Activated CD8-positive, alpha-beta T cell treated with anti-CD3 and anti-CD28 coated beads for 36 hours (primary cell): ENCODE data around the gene PLSCR2. TPM values are rescaled to one million over a fixed set of nuclear protein-coding genes. Genes with fewer than 3 reads are reported as not detected.

Source experiments
- ATAC-seq: fragments of 200-7000 bp; cut with Tn5 transposase; one replicate; pipeline ENCODE4 v1.10.0; 2021; ENCODE audit warnings: mild to moderate bottlenecking, moderate library complexity
- CTCF ChIA-PET: fragments of 350-600 bp; sonication (Branson Sonifier 250); formaldehyde crosslinking; loops from one replicate; lab custom pipeline; 2021; ENCODE audit warnings: antibody characterized with exemption; lab: Charles Lee
- POLR2A ChIA-PET: fragments of 350-600 bp; sonication (Branson Sonifier 250); formaldehyde crosslinking; loops from one replicate; lab custom pipeline; 2021; ENCODE audit warnings: antibody characterized with exemption; lab: Charles Lee
- DNase-seq: peaks from one replicate; pipeline ENCODE4 v3.0.0-alpha.2; 2020
- H3K27ac Mint-ChIP-seq: one replicate; pipeline ENCODE4 v1.8.0; 2021; ENCODE audit warnings: mild to moderate bottlenecking, mixed read lengths
- H3K27me3 Mint-ChIP-seq: one replicate; pipeline ENCODE4 v1.8.0; 2021; ENCODE audit warnings: mixed read lengths
- H3K36me3 Mint-ChIP-seq: one replicate; pipeline ENCODE4 v1.8.0; 2021; ENCODE audit warnings: low read depth, mixed read lengths
- H3K4me1 Mint-ChIP-seq: one replicate; pipeline ENCODE4 v1.8.0; 2021; ENCODE audit warnings: low read depth, mixed read lengths
- H3K4me3 Mint-ChIP-seq: one replicate; pipeline ENCODE4 v1.8.0; 2021; ENCODE audit warnings: mild to moderate bottlenecking, moderate library complexity, mixed read lengths
- H3K9me3 Mint-ChIP-seq: one replicate; pipeline ENCODE4 v1.8.0; 2021; ENCODE audit warnings: mixed read lengths
- intact Hi-C: fragments of 100-400 bp; cut with micrococcal nuclease; formaldehyde crosslinking; loops from one replicate; pipeline ENCODE4 v1.10.0; 2022
- total RNA-seq, 2 experiments: library from RNA; stranded (reverse); gene quantifications; one replicate each; pipeline ENCODE4 v1.2.3, GENCODE V29; 2021
- TF ChIP-seq, protein P1 (sequence below): fragments of 200-600 bp; IDR thresholded peaks from one replicate; pipeline ENCODE4 v1.8.0; 2022; ENCODE audit warnings: antibody characterized with exemption, mild to moderate bottlenecking

PLSCR2 gene, protein sequence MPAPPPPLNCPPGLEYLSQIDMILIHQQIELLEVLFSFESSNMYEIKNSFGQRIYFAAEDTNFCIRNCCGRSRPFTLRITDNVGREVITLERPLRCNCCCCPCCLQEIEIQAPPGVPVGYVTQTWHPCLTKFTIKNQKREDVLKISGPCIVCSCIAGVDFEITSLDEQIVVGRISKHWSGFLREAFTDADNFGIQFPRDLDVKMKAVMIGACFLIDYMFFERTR
- total RNA-seq = not detected

DNA sequence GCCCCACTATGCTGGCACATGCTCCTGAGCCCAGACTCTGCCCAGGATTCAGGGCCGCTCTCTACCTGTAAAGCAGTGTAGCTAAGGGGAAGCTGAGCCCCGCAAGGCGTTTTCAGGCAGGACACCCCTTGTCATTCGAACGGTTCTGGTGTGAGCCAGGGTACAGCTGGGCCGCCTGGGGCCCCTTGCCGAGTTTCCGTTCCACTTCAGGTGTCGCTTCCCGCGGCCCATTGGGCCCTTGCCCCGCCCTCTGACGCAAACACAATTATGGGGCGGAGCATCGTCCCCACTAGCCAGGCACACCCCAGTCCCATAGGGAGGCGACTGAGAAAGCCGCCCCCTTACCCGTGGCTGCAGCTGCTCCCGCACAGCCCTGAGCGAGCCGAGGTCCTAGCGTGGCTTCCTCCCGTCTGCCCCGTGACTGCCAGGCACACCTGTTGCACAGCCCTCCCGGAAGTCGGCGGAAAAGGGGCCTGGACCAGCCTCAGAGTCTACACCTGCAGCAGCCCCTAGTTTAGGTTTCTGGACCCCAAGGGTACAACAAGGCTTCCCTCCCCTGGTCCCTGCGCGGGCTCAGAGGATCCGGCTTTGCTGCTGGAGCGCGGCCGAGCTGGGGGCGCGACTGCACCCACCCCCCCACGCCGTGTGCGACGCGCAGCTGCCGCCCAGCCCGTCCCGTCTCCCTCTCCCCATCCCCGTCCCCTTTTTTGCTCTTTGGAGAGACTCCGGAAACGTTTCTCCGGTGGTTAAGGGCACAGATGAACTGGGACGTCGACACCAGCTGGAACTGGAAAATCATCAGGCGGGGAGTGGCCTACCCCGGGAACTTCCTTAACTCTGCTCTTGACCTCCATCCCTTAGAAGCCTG lies at the start of gene PLSCR2:
Gene PLSCR2 (minus strand): TSS at position 412 of the 868 bp plus-strand sequence. CDS start 9,657 bp downstream, outside the sequence.
- Mint-ChIP-seq H3K4me1 (peaks cover 14% of the 10 kb centered on the region), H3K27ac (peak within 1 kb of the TSS; percentile 71), H3K27me3 (peaks cover 2% of the 10 kb centered on the region), H3K36me3 (no peaks in the 10 kb centered on the region), H3K9me3 (no peaks in the 10 kb centered on the region), H3K4me3 (peak within 1 kb of the TSS; percentile 66)
- peak; percentile 76 for DNase-seq
- peak; percentile 97 for ATAC-seq
- TF ChIP-seq, protein P1, sequence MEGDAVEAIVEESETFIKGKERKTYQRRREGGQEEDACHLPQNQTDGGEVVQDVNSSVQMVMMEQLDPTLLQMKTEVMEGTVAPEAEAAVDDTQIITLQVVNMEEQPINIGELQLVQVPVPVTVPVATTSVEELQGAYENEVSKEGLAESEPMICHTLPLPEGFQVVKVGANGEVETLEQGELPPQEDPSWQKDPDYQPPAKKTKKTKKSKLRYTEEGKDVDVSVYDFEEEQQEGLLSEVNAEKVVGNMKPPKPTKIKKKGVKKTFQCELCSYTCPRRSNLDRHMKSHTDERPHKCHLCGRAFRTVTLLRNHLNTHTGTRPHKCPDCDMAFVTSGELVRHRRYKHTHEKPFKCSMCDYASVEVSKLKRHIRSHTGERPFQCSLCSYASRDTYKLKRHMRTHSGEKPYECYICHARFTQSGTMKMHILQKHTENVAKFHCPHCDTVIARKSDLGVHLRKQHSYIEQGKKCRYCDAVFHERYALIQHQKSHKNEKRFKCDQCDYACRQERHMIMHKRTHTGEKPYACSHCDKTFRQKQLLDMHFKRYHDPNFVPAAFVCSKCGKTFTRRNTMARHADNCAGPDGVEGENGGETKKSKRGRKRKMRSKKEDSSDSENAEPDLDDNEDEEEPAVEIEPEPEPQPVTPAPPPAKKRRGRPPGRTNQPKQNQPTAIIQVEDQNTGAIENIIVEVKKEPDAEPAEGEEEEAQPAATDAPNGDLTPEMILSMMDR = no peak
- CTCF ChIA-PET = interaction anchor here (0.7 to 1.3 kb wide), 3 partner anchors 8 to 74 kb away, joined by 3 to 4 read pairs (median 4); no protein-coding TSS in a partner anchor
- POLR2A ChIA-PET = interaction anchor here (1.0 to 1.1 kb wide), 2 partner anchors 28 to 74 kb away, joined by 4 read pairs; no protein-coding TSS in a partner anchor
- intact Hi-C loops = no loop called here

DNA sequence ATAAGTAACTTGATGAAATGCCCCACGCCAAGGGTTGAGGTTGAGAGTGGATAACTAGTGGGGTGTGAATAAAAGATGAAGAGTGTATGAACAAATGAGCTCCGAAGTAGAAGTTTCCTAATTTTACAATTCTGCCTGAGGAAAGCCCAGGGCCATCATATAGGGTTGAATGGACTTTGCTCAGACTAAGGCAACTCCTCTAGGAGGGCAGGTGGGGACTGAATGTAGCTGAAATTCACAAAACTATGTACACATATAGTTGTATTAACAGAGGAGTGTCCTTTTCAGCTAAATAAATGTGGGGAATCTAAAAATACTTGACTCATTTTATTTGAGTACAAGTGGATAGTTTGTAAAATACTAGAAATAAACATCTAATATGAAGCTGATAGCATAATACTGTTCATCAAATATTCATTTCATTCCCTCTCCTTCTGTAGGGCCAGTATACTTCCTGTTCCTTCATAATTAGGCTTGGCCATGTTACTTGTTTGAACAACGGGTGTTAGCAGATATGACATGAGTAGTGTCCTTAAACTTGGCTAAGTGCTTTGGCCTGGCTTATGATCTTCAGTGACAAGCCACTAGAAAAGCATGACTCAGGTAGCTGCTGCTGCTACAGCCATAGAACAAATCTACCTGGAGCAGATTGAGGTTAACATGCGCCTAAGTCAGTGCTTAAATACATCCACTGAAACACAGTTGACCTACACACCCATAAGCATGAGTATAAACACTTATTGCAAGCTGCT lies 48.5 kb upstream of the PLSCR2 start:
- CTCF ChIA-PET = interaction anchor here (0.7 kb wide), 1 partner anchor 1146 kb away, joined by 3 read pairs; no protein-coding TSS in a partner anchor
- no peak for ATAC-seq
- peaks cover 30% of the 10 kb centered on the region for H3K36me3 Mint-ChIP-seq
- peaks cover 24% of the 10 kb centered on the region for H3K4me1 Mint-ChIP-seq
- DNase-seq = no peak
- no peak overlapping the region for H3K27ac Mint-ChIP-seq
- POLR2A ChIA-PET = interaction anchor here (1.5 kb wide), 1 partner anchor 57 kb away, joined by 3 read pairs; no protein-coding TSS in a partner anchor
- no peak overlapping the region for H3K4me3 Mint-ChIP-seq
- H3K9me3 Mint-ChIP-seq = no peaks in the 10 kb centered on the region
- intact Hi-C loops = no loop called here
- TF ChIP-seq, protein P1 = no peak
- no peaks in the 10 kb centered on the region for H3K27me3 Mint-ChIP-seq

DNA sequence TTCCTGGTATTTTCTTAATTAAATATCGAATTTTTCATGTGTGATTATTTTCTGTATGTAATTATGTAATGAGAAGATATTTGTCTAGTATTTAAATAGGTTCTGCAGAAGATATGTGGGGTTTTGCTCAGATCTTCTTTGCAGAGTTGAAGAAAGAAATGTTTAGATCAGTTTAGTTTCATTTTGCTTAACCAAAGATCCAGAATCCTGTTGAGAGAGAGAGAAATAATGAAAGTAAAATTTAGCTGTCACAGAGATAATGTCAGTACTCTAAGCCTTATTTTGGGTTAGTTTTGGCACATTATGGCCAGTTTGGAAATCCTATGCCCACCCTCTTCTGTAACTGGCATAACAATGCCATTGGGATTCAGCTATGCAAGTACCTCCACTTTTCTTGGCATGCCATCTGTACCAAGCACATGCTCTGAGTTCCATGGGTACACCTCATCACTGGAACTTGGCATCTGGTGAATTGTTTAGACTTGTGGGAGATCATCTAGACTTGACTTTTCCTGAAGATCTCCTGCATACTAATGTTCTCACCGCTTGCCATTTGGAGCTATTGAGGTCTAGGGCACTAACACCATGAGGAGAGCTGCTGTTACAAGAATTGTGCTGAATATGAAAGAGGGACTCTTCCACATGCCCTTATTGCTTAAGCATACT lies 44.2 kb upstream of the PLSCR2 start:
- intact Hi-C loops = no loop called here
- H3K4me1 Mint-ChIP-seq = peaks cover 16% of the 10 kb centered on the region
- H3K9me3 Mint-ChIP-seq = no peaks in the 10 kb centered on the region
- CTCF ChIA-PET = interaction anchor here (0.6 to 0.9 kb wide), 2 partner anchors 28 to 123 kb away, joined by 3 read pairs; no protein-coding TSS in a partner anchor
- peaks cover 24% of the 10 kb centered on the region for H3K36me3 Mint-ChIP-seq
- no peaks in the 10 kb centered on the region for H3K27me3 Mint-ChIP-seq
- H3K4me3 Mint-ChIP-seq = no peak overlapping the region
- TF ChIP-seq, protein P1 = no peak
- H3K27ac Mint-ChIP-seq = no peak overlapping the region
- ATAC-seq (no peak), DNase-seq (no peak)
- POLR2A ChIA-PET = interaction anchor here (0.7 kb wide), 1 partner anchor 31 kb away, joined by 4 read pairs; the partner anchor contains the start of gene PLSCR1

DNA sequence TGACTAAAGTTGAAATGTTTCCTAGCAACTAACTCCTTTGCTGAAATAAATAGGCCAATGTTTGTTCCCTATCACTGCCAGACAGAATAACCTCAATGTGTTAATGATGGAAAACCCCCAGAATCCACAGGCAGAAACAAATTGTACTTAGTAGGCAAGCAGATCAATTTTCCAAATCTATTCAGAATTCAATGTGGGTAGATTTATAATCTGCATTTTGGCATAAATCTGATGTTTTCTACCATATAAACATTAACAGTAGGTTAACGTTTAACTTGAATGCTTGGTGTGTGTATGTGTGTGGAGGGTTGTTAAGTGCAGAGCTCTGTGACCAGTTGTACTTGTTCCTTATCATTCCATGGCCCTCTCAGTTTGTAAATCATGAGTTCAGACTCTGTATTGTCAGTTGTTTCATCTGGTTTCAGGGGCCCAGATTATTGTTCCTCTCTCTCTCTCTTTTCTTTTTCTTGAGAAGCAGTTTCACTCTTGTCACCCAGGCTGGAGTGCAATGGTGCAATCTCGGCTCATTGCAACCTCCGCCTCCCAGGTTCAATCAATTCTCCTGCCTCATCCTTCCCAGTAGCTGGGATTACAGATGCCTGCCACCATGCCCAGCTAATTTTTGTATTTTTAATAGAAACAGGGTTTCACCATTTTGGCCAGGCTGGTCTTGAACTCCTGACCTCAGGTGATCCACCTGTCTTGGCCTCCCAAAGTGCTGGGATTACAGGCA lies 42.2 kb upstream of the PLSCR2 start:
- Mint-ChIP-seq H3K4me1 (peaks cover 19% of the 10 kb centered on the region), H3K9me3 (no peaks in the 10 kb centered on the region), H3K4me3 (no peak overlapping the region), H3K36me3 (peaks cover 26% of the 10 kb centered on the region), H3K27me3 (no peaks in the 10 kb centered on the region), H3K27ac (no peak overlapping the region)
- TF ChIP-seq, protein P1 = no peak
- intact Hi-C loops = no loop called here
- CTCF ChIA-PET = no interaction called here
- ATAC-seq (no peak), DNase-seq (no peak)
- POLR2A ChIA-PET = no interaction called here
